NCI-H1048 (cell line): Measurements from ENCODE around the gene SREK1IP1.

ENCODE experiments used
- DNase-seq: peaks from one replicate; lab custom pipeline; 2025; lab: John Stamatoyannopoulos, UW

Gene SREK1IP1

GRCh38 chr5:64682608-64683007, 85.9 kb downstream of the SREK1IP1 start:
- no peak for DNase-seq

DNA sequence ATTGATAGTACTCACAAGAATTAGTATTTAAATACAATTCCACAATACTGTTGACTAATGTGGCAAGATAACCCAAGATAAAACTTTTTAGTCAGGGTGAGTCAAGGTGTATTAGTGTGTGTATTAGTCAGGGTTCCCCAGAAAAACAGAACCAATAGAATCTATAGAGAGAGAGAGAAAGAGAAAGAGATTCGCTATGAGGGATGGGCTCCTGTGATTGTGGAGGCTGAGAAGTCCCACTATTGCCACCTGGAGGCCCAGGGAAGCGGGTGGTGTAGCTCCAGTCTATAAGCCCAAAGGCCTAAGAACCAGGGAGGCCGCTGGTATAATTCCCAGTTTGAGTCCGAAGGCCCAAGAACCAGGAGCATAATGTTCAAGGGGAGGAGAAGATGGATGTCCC, 88.2 kb downstream of the SREK1IP1 start:
- no peak for DNase-seq

- no peak for DNase-seq
Measured at GRCh38 chr5:64678374-64678773, 90.1 kb downstream of the SREK1IP1 start.

- DNase-seq: no peak
Measured at GRCh38 chr5:64671678-64672077, 96.8 kb downstream of the SREK1IP1 start.

GRCh38 chr5:64670277-64670676, 98.2 kb downstream of the SREK1IP1 start:
- DNase-seq: no peak
